HG03066 (cell line): ENCODE measurements around the gene STAT6.
"Not testable (repeated sequence)": the region's sequence is repeated elsewhere in the genome, so short reads cannot be mapped to it uniquely, and the experiment has no call there.

Source experiments
- ATAC-seq: cut with Tn5 transposase; IDR thresholded peaks from one replicate; pipeline ENCODE4 v1.9.1; 2021; ENCODE audit warnings: low read depth; ENCODE audit not compliant: unreplicated experiment

The STAT6 gene

DNA sequence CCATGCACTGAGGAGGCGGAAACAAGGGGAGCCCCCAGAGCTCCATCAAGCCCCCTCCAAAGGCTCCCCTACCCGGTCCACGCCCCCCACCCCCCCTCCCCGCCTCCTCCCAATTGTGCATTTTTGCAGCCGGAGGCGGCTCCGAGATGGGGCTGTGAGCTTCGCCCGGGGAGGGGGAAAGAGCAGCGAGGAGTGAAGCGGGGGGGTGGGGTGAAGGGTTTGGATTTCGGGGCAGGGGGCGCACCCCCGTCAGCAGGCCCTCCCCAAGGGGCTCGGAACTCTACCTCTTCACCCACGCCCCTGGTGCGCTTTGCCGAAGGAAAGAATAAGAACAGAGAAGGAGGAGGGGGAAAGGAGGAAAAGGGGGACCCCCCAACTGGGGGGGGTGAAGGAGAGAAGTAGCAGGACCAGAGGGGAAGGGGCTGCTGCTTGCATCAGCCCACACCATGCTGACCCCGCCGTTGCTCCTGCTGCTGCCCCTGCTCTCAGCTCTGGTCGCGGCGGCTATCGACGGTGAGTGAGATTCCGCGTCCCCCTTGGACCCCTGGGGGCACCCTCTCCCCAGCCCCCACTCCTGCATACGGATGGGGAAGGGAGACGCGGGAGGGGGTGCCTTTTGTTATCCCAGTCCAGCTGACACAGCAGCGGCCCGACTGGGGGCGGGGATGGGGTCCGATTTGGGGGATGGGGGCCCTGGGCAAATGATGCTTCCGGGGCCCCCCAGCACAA lies 17.5 kb upstream of the STAT6 start:
- no peak for ATAC-seq

GRCh38 chr12:57127726-57128518 lies 16.8 kb upstream of the STAT6 start, which contains the start of gene LRP1:
TSS of gene LRP1 (plus strand) at chr12:57128483. CDS start at chr12:57128965, 482 bp downstream.
- ATAC-seq, result peak; percentile 34

DNA sequence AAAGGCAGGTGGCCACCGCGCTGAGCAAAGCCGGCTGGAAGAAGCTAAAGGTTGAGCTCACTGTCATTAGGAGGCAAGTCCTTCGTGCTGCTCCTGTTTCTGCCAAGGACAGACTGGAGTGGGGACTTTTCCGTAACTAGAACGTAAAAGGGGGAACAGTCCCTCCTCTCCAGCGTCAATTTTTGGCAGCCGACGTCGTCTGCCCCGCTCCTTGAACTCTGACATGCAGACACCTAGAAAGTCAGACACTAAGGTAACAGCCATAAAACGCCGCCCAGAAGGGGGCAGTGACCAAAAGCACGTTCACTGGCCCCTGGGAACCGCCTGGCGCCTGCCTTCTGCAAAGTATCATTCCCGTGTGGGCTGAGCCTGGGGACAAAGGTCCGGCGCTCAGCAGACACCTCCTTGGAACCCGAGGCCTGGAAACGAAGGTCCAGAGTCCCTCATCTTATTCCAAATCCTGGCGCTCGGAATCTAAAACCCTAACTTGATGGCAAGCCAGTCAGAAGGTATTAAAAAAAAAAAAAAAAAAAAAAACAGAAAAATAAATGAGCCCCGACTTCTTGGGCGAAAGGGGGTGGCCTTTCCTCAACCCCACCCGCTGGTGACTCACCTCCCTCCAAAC lies 16.1 kb upstream of the STAT6 start:
- ATAC-seq, result peak; percentile 55

DNA sequence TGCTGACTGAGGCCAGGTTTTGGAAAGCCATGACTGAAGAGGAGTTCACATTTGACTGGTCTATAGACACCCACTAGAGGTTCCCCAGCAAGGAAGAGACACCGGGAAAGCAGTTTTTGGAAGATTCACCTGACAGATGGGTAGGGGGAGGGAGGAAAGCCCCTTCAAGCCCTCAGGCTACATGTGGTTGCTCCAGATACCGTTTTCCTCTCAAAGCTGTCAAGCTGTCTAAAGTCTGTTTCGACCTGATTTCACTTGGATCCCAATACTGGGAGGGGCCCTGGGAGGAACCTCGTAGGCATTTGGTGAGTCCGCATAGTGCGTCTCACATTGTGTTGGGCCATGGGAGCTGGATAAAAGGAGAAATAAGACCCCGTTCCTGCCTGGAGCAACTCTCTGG lies 15.4 kb upstream of the STAT6 start:
- ATAC-seq, result no peak

- no peak for ATAC-seq
Observed at GRCh38 chr12:57126061-57126460, 14.9 kb upstream of the STAT6 start.

- no peak for ATAC-seq
Observed at GRCh38 chr12:57124261-57124877, 13.2 kb upstream of the STAT6 start.

- no peak for ATAC-seq
Observed at GRCh38 chr12:57123813-57124212, 12.7 kb upstream of the STAT6 start.

DNA sequence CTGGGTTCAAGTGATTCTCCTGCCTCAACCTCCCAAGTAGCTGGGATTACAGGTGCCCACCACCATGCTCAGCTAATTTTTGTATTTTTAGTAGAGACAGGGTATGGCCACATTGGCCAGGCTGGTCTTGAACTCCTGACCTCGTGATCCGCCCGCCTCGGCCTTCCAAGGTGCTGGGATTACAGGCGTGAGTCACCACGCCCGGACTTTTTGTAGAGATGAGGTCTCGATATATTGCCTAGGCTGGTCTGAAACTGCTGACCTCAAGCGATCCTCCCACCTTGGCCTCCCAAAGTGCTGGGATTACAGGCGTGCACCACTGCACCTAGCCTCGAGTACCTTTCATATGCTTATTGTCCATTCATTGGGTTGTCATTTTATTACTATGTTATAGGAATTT lies 9.6 kb upstream of the STAT6 start:
- ATAC-seq, result not testable (repeated sequence)

DNA sequence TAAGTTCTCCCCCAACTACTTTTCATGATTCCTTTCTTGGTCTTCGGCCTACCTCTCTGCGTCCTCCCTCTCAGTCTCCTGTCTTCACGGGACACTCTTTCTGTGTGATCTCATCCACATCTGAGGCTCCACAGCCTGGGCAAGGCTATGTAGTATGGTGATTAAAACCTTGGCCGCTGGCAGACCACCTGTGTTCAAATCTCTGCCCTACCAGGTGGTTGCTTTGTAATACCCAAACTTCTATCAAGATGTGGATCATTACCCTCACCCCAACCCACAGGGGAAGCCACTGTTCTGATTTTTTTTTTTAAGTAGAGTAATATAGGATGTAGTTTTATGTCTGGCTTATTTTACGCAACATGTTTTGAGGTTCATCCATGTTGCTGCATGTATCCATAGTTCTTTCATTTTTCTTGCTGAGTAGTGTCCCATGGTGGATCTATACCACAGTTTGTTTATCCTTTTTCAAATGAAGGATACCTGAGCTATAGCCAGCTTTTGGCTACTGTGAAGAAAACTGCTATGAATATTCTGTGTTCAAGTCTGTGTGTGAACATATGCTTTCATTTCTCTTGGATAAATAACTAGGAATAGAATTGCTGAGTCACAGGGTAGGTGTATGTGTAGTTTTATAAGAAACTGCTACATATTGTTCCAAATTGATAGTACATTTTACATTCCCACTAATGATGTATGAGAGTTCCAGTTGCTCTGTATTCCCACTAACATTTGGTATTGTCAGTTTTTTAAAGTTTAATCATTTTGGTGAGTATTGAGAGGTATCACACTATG lies 8.3 kb upstream of the STAT6 start:
- ATAC-seq, result no peak

DNA sequence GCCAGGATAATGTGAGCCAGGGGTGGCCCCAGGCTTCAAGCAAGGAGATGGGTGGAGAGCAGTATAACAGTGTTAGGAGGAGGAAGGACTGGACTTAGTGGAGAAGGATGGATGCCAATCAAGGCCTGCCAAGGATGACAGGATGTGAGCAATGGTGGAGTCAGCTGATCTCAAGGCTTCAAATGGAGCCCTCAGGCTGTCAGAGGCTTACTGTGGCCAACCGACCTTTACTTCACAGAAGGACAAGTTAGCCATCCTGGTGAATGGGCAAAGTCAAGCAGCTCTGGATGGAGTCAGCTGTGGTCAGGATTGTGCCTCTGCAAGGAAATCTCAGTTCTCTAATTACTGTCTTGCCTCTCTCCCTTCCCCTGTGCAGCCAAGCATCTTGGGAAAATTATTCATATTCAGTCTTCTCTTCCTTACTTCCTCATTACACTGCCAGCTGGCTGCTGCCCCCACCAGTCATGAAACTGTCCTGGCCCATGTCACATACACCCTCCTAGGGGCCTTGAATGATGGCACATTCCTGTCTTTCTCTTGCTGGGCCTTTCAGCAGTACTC lies 7.6 kb upstream of the STAT6 start:
- no peak for ATAC-seq

DNA sequence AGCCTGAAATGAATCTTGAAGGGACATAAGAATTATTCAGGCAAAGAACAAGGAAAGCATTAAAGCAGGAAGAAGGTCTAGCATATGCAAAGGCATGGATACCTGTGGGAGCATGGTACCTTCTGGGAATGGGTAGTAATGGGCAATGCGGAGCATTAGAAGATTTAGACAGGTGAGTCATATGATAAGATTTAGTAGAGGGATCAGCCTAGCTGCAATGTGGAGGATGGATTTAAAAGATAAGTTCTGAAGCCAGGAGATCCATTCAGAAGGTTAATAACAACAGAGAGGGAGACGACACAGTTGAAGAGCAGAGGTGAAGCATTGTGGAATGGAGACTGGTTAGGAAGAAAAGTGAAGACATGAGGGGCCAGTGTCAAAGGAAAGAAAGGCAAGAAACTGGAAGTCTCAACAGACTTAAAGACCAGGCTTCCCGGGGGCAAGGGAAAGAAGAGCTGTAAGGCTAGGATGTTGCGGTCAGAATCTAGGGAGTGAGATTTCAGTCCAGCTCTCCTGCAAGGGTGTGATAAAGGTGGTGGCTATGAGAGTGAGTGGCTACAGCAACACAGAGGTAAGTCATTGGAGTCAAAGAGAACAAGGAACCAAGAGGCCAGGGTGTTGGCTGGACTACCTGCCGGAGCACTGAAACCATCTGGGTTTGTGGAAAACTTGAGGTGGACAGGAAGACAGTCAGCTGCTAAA lies 5.6 kb upstream of the STAT6 start:
- no peak for ATAC-seq

GRCh38 chr12:57112492-57113294 lies 1.5 kb upstream of the STAT6 start:
- ATAC-seq, result no peak

GRCh38 chr12:57110104-57111030 lies 795 bp downstream of the STAT6 start:
- no peak for ATAC-seq

- no peak for ATAC-seq
Observed at GRCh38 chr12:57109207-57110103, 1.7 kb downstream of the STAT6 start.

- ATAC-seq, result no peak
Observed at GRCh38 chr12:57107456-57108155, 3.6 kb downstream of the STAT6 start.
